GM12865 (cell line): Measurements from ENCODE around the gene ZFHX3.

Experiments used
- DNase-seq: peaks from one replicate; pipeline ENCODE4 v3.0.0; 2010; ENCODE audit warnings: low read depth
- H3K4me3 ChIP-seq: 2 replicates; pipeline ENCODE4 v1.5.1; 2011; ENCODE audit warnings: mild to moderate bottlenecking, low read depth, low read length, control low read depth
- TF ChIP-seq, protein P1 (sequence below): IDR thresholded peaks from 2 replicates; pipeline ENCODE4 v1.5.1; 2011; ENCODE audit warnings: low read length, control low read depth, low read depth, inconsistent platforms; ENCODE audit not compliant: insufficient read depth; ENCODE audit errors: missing control alignments

The ZFHX3 gene

GRCh38 chr16:72889616-72890582 is 158.0 kb downstream of the ZFHX3 start:
- TF ChIP-seq, protein P1, sequence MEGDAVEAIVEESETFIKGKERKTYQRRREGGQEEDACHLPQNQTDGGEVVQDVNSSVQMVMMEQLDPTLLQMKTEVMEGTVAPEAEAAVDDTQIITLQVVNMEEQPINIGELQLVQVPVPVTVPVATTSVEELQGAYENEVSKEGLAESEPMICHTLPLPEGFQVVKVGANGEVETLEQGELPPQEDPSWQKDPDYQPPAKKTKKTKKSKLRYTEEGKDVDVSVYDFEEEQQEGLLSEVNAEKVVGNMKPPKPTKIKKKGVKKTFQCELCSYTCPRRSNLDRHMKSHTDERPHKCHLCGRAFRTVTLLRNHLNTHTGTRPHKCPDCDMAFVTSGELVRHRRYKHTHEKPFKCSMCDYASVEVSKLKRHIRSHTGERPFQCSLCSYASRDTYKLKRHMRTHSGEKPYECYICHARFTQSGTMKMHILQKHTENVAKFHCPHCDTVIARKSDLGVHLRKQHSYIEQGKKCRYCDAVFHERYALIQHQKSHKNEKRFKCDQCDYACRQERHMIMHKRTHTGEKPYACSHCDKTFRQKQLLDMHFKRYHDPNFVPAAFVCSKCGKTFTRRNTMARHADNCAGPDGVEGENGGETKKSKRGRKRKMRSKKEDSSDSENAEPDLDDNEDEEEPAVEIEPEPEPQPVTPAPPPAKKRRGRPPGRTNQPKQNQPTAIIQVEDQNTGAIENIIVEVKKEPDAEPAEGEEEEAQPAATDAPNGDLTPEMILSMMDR, result no peak
- DNase-seq, result no peak

GRCh38 chr16:72887537-72887936 is 160.4 kb downstream of the ZFHX3 start:
- DNase-seq, result no peak
- TF ChIP-seq, protein P1, result no peak
- no peak overlapping the region for H3K4me3 ChIP-seq

More at GRCh38 chr16:72889616-72890582, 158.0 kb downstream of the ZFHX3 start:
- no peak overlapping the region for H3K4me3 ChIP-seq

DNA sequence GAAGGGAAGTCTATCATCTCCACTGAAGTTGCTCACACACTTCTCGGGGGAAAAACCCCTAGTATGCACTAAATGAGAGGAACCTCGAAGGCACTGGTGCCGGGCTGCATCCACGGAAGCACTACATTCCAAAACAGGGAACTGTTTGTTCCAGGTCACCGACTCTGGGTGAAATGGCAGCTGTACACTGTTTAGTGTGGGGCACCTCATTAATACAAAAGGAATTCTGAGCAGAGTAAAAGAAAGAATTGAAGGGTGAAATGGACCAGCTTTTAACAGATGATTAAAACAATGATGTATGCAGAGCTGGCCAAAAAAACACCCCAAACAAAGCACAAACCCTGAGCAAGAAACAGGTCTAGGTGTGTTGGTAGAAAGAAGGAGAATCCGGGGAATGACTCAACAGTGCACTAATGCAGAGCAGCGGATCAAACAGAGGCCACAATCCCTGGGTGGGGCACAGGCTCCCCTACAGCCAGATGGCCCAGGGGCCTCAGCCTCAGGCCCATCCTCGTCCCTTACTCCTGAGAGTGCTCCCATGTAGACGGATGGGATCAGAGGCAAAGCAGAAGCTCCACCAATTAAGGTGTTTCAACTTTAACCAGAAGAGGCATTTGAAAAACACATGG is 161.5 kb downstream of the ZFHX3 start:
- no peak overlapping the region for H3K4me3 ChIP-seq
- TF ChIP-seq, protein P1, result no peak
- DNase-seq, result no peak

DNA sequence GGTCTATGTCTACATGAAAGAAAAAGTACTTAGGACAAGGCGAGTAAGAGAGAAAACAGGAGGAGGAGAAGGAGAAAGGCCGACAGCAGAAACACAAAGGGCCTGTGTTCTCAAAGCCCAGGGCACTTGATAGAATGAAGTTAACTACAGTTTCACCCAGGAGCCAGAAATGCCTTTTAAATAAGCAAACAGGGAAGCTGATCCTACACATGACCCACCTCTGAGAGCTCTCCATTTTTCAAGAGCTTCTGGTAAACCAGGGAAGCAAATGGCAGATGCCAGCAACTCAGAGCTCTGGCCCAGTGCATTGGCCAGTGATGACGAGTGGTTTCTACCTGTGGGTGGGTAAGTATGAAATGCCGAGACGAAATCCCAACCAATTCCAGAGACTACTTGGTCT is 163.4 kb downstream of the ZFHX3 start:
- no peak for DNase-seq
- TF ChIP-seq, protein P1, result no peak
- no peak overlapping the region for H3K4me3 ChIP-seq

DNA sequence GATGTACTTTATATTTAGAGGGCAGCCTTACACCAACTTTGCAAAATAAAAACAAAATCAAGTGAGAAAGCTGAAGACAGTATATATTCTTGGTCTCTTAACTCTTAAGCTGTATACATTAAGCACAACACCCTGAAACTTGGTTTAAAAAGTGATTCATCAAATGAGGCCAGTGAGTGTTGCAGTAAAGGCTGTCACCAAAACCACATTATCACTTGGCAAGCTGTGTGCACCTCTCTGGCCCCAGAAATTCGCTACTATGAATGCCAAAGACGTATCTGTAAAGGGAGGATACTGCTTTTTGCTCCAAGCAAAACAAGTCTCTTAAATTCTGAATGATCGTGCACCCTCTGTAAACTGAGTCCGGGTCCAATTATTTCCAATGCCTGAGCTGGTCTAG is 163.9 kb downstream of the ZFHX3 start:
- TF ChIP-seq, protein P1, result no peak
- H3K4me3 ChIP-seq, result no peak overlapping the region
- no peak for DNase-seq

DNA sequence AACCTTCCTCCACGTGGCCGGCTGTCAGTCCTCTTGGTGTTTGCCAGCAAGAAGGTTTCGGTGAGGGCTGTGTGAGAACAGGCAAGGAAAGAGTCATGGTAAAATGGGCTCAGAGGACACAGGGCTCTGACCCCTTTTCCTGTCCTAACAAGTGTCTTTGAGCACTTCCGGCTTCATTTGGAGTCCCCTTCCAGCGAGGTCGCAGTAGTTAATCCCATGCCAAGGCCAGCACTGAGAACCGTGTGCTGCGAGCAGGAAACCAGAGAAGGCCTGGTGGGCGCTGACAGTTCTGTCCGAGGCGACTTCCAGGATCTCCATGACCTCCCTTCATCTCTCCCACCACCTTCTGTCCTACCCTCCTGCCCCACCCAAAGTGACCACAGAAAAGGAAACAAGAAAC is 168.1 kb downstream of the ZFHX3 start:
- no peak overlapping the region for H3K4me3 ChIP-seq
- TF ChIP-seq, protein P1, result no peak
- DNase-seq, result no peak
